ENCODE measurements around the gene MAP2K5. TPM values are rescaled to one million over a fixed set of nuclear protein-coding genes. Genes with fewer than 3 reads are reported as not detected.
A peak's percentile ranks its signal among the peaks of the same experiment; 100 is the strongest.

The MAP2K5 gene
- total RNA-seq, 1 donor from 2014 or later: 25.5 TPM

- no peak overlapping the region for H3K27ac ChIP-seq
- no peaks in the 10 kb centered on the region for H3K36me3 ChIP-seq
- intact Hi-C loops (cut with DNase I): no loop called here
- TF ChIP-seq CTCF (IDR thresholded peaks at IDR 0.05): no peak
- peaks cover 28% of the 10 kb centered on the region for H3K4me1 ChIP-seq
- ATAC-seq: peak; percentile 79 to 80
- no peaks in the 10 kb centered on the region for H3K9me3 ChIP-seq
- no peak overlapping the region for H3K4me3 ChIP-seq
- peaks cover 96% of the 10 kb centered on the region for H3K27me3 ChIP-seq (ENCODE audit: low read depth)
- no peak for DNase-seq
These were observed 278.7 kb downstream of the MAP2K5 start for GRCh38 chr15:67820992-67821783.

GRCh38 chr15:67821784-67822440 is 279.4 kb downstream of the MAP2K5 start:
- ATAC-seq: no peak
- no peaks in the 10 kb centered on the region for H3K36me3 ChIP-seq
- intact Hi-C loops (cut with DNase I): no loop called here
- no peak for TF ChIP-seq CTCF (IDR thresholded peaks at IDR 0.05)
- H3K4me3 ChIP-seq: no peak overlapping the region
- peaks cover 100% of the 10 kb centered on the region for H3K27me3 ChIP-seq (ENCODE audit: low read depth)
- no peak overlapping the region for H3K27ac ChIP-seq
- no peaks in the 10 kb centered on the region for H3K9me3 ChIP-seq
- peaks cover 29% of the 10 kb centered on the region for H3K4me1 ChIP-seq
- DNase-seq: no peak

- peaks cover 100% of the 10 kb centered on the region for H3K27me3 ChIP-seq (ENCODE audit: low read depth)
- no peak for TF ChIP-seq CTCF (IDR thresholded peaks at IDR 0.05)
- DNase-seq (no peak), ATAC-seq (no peak)
- intact Hi-C loops (cut with DNase I): no loop called here
- H3K4me3 ChIP-seq: no peak overlapping the region
- no peaks in the 10 kb centered on the region for H3K36me3 ChIP-seq
- peaks cover 36% of the 10 kb centered on the region for H3K4me1 ChIP-seq
- H3K9me3 ChIP-seq: no peaks in the 10 kb centered on the region
- H3K27ac ChIP-seq: no peak overlapping the region
These were observed 280.2 kb downstream of the MAP2K5 start for GRCh38 chr15:67822537-67823313.

GRCh38 chr15:67823314-67824196 is 281.1 kb downstream of the MAP2K5 start:
- no peak for DNase-seq
- H3K27me3 ChIP-seq (ENCODE audit: low read depth): peaks cover 100% of the 10 kb centered on the region

More at GRCh38 chr15:67823314-67824196, 281.1 kb downstream of the MAP2K5 start:
- TF ChIP-seq CTCF (IDR thresholded peaks at IDR 0.05): no peak
- H3K36me3 ChIP-seq: no peaks in the 10 kb centered on the region
- peaks cover 44% of the 10 kb centered on the region for H3K4me1 ChIP-seq
- no peaks in the 10 kb centered on the region for H3K9me3 ChIP-seq
- intact Hi-C loops (cut with DNase I): no loop called here
- no peak overlapping the region for H3K27ac ChIP-seq
- peak overlapping the region; percentile 28 for H3K4me3 ChIP-seq
- no peak for ATAC-seq
